IPS-15b (cell line): ENCODE results near the gene NPIPB8.
"Not testable (repeated sequence)": the region's sequence is repeated elsewhere in the genome, so short reads cannot be mapped to it uniquely, and the experiment has no call there.

Source experiments
- H3K27me3 ChIP-seq: one replicate; pipeline ENCODE4 v1.6.1; 2013; ENCODE audit warnings: low read length; ENCODE audit not compliant: control insufficient read depth, insufficient read depth
- H3K36me3 ChIP-seq: one replicate; pipeline ENCODE4 v1.6.1; 2013; ENCODE audit warnings: low read length; ENCODE audit not compliant: control insufficient read depth, insufficient read depth
- H3K4me1 ChIP-seq: one replicate; pipeline ENCODE4 v1.6.1; 2013; ENCODE audit warnings: mild to moderate bottlenecking, low read length; ENCODE audit not compliant: control insufficient read depth, insufficient read depth
- H3K4me3 ChIP-seq: one replicate; pipeline ENCODE4 v1.5.1; 2013; ENCODE audit warnings: low read depth, low read length
- H3K9ac ChIP-seq: one replicate; pipeline ENCODE4 v1.6.1; 2013; ENCODE audit warnings: low read depth, mild to moderate bottlenecking, low read length
- H3K9me3 ChIP-seq: one replicate; pipeline ENCODE4 v1.6.1; 2013; ENCODE audit warnings: mild to moderate bottlenecking, low read length; ENCODE audit not compliant: control insufficient read depth, insufficient read depth

NPIPB8 gene

DNA sequence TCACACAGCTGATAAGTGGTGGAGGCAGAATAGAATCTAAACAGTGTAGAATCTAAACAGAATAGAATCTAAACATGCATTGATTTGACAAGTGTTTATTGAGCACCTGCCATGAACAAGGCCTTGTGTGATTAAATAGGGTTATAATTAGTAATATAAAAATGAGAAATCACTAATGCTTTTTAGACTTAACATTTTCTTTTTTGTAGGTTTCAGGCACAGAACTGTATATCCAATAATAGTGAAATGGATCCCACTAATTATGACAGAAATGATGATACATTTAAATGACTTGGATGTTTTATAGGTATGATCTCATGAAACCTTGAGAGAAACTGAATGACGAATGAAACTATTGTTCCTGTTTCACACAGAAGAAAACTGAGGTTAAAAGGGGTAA is at the start of gene NPIPB8:
Gene NPIPB8 (plus strand): TSS at position 301 of the 400 bp plus-strand sequence. CDS start 296 bp downstream, outside the sequence.
- not testable (repeated sequence) for H3K4me3 ChIP-seq, H3K9me3 ChIP-seq, H3K9ac ChIP-seq, H3K4me1 ChIP-seq, H3K36me3 ChIP-seq, H3K27me3 ChIP-seq

DNA sequence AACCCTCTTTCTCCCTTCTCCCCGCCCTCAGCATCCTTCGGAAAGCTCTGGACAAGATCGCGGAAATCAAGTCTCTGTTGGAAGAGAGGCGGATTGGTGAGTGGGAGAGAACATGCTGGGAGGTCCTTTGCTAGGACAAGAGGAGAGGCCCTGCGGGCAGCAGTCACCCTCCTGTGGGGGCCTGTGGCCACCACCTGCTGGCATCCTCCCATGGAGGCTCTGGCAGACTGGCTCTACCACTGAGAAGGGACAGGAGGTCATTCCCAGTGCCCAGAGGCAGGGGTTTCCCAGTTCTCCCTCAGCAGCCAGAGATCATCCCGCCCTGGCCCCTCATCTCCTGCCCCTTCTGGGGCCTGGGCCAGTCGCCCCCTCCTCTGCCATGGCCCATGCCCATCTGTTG is 48.8 kb upstream of the NPIPB8 start:
- H3K9me3 ChIP-seq, result no peaks in the 10 kb centered on the region
- H3K4me3 ChIP-seq, result no peak overlapping the region
- no peaks in the 10 kb centered on the region for H3K27me3 ChIP-seq
- H3K9ac ChIP-seq, result no peak overlapping the region
- H3K36me3 ChIP-seq, result peaks cover 13% of the 10 kb centered on the region
- no peaks in the 10 kb centered on the region for H3K4me1 ChIP-seq

DNA sequence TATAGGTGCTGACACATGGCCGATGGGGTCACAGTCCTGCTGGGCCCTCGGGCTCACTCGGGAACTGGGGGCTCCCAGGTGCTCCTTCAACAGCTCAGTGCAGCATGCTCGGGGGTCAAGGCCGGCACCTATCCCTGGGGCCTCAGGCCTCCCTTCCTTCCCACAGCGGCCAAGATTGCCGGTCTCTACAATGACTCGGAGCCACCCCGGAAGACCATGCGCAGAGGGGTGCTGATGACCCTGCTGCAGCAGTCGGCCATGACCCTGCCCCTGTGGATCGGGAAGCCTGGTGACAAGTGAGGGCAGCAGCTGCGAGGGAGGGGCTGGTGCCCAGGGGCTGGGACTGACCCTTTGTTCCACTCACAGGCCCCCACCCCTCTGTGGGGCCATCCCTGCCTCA is 47.9 kb upstream of the NPIPB8 start:
- Histone ChIP-seq H3K36me3 (peaks cover 13% of the 10 kb centered on the region), H3K4me1 (no peaks in the 10 kb centered on the region), H3K9me3 (no peaks in the 10 kb centered on the region), H3K4me3 (no peak overlapping the region), H3K27me3 (no peaks in the 10 kb centered on the region), H3K9ac (no peak overlapping the region)

DNA sequence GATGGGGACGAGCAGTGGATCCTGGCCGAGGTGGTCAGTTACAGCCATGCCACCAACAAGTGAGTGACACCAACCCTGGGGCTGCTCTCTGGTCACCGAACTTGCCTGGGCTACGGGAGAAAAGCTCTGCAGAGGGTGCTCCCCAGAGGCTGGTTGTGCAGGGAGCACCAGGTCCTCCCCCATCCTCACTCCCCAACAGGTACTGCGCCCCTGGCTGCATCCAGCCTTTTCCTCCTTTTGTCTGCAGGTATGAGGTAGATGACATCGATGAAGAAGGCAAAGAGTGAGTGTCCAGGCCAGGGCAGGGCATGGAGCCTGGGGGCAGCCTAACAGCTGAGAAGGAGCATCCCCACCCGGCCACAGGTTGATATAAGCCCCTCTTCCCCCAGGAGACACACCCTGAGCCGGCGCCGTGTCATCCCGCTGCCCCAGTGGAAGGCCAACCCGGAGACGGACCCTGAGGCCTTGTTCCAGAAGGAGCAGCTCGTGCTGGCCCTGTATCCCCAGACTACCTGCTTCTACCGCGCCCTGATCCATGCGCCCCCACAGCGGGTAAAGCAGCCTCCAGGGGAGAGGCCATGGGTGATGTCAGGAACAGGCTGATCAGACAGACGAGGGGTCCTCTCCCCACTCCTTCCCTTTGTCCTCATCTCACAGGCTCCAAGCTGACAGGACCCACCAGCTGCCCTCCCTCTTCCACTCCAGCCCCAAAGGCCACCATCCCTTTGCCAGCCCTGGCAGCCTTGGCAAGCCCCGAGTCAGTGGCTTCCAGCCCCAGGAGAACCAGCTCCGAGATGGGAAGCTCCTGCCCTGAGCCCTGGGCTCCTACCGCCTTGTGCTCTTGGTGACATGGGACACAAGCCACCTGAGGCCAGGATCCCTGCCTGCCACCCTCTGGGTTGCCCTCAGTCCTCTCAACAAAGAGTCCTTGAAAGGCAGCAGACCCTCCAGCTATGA is 47.2 kb upstream of the NPIPB8 start:
- Histone ChIP-seq H3K27me3 (no peaks in the 10 kb centered on the region), H3K36me3 (peaks cover 13% of the 10 kb centered on the region), H3K4me3 (no peak overlapping the region), H3K4me1 (no peaks in the 10 kb centered on the region), H3K9me3 (no peaks in the 10 kb centered on the region), H3K9ac (no peak overlapping the region)

DNA sequence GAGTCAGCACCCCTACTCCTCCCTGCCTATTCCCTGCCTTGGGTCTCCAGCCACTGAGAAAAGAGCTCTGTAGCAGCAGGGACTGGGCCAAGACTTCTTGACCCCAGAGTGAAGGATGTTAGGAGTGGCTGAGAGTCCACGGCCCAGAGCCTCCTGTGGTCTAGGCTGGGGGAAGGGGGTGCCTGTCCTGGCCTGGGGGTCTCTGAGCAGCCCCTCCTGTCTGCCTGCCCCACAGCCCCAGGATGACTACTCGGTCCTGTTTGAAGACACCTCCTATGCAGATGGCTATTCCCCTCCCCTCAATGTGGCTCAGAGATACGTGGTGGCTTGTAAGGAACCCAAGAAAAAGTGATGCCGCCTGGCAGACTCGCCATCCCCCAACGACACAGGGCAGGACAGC is 46.5 kb upstream of the NPIPB8 start:
- no peaks in the 10 kb centered on the region for H3K4me1 ChIP-seq
- no peak overlapping the region for H3K4me3 ChIP-seq
- H3K9me3 ChIP-seq, result no peaks in the 10 kb centered on the region
- H3K27me3 ChIP-seq, result no peaks in the 10 kb centered on the region
- H3K9ac ChIP-seq, result no peak overlapping the region
- peaks cover 13% of the 10 kb centered on the region for H3K36me3 ChIP-seq

- no peaks in the 10 kb centered on the region for H3K27me3 ChIP-seq
These were observed 45.4 kb upstream of the NPIPB8 start for GRCh38 chr16:28592511-28592910.

DNA sequence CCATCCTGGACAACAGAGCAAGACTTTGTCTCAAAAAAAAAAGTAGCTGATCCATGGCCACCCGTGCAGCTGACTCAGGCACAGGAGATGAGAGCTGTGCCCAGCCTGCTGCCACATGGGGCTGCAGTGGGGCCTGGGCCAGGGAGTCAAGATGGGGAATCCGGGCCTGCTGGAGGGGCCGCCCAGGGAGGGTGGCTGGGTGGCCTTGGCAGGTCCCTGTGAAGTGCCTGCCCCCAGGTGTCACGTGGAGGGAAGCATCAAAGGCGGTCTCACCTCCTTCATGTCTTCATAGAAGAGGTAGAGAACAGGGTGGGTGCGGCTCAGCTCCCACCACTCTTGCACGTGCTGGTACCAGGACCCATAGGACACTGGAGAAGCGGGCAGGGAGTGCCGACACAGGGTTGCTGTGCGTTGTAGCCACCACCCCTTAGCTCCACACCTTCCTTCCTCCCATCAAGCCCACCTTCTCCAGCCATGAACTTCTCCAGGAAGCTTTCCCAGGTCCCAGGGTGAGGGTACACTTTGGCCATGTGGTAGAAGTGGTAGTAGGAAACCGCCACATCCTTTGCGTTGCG is 44.8 kb upstream of the NPIPB8 start:
- peaks cover 13% of the 10 kb centered on the region for H3K36me3 ChIP-seq
- H3K4me3 ChIP-seq, result no peak overlapping the region
- no peaks in the 10 kb centered on the region for H3K4me1 ChIP-seq
- H3K27me3 ChIP-seq, result no peaks in the 10 kb centered on the region
- no peak overlapping the region for H3K9ac ChIP-seq
- no peaks in the 10 kb centered on the region for H3K9me3 ChIP-seq

More at GRCh38 chr16:28592511-28592910, 45.4 kb upstream of the NPIPB8 start:
- Histone ChIP-seq H3K4me1 (no peaks in the 10 kb centered on the region), H3K9ac (no peak overlapping the region), H3K36me3 (peaks cover 13% of the 10 kb centered on the region), H3K9me3 (no peaks in the 10 kb centered on the region), H3K4me3 (no peak overlapping the region)

DNA sequence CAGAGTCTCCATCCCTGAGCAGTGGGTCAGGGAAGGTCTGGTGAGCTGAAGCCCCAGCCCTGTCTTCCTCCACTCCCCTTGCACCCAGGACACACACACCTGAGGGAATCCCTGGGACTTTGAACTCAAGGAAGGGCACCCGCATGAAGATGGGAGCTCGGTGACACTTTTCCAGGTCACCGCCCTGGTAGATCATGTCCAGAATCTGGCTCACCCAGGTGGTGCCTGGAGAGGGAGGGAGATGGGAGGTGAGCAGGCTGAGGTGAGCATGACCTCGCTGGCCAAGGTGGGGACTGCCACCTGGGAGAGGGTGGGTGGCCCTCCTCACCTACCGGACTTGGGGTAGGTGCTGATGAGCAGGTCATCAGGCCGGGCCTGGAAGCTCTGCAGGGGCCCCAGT is 42.4 kb upstream of the NPIPB8 start:
- H3K9me3 ChIP-seq, H3K36me3 ChIP-seq, H3K27me3 ChIP-seq, H3K4me3 ChIP-seq, H3K4me1 ChIP-seq, H3K9ac ChIP-seq: not testable (repeated sequence)

DNA sequence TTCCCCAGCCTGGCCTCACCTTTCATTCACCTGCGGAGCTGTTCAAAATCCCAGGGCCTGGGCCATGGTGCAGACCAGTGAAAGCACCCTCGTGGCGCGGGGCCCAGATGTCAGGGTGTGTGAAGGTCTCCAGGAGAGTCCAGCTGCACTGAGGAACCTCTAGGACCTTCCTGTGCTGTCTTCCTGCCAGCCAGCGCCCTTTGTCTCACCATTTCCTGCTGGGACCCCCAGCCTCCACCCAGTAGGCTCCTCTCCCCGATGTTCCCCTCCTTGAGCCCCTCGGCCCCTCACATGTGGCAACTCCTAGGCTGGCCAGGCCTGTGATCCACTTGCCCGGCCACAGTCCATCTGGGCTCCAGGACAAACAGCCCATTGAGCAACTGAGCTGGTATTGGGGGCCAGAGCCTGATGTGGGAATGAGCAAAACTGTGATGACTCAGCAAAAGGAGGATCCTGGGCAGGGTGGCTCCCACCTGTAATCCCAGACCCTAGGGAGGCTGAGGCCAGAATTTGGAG is 41.7 kb upstream of the NPIPB8 start:
- Histone ChIP-seq H3K27me3 (no peaks in the 10 kb centered on the region), H3K4me1 (no peaks in the 10 kb centered on the region), H3K36me3 (peaks cover under 1% of the 10 kb centered on the region), H3K9ac (no peak overlapping the region), H3K9me3 (no peaks in the 10 kb centered on the region), H3K4me3 (no peak overlapping the region)

DNA sequence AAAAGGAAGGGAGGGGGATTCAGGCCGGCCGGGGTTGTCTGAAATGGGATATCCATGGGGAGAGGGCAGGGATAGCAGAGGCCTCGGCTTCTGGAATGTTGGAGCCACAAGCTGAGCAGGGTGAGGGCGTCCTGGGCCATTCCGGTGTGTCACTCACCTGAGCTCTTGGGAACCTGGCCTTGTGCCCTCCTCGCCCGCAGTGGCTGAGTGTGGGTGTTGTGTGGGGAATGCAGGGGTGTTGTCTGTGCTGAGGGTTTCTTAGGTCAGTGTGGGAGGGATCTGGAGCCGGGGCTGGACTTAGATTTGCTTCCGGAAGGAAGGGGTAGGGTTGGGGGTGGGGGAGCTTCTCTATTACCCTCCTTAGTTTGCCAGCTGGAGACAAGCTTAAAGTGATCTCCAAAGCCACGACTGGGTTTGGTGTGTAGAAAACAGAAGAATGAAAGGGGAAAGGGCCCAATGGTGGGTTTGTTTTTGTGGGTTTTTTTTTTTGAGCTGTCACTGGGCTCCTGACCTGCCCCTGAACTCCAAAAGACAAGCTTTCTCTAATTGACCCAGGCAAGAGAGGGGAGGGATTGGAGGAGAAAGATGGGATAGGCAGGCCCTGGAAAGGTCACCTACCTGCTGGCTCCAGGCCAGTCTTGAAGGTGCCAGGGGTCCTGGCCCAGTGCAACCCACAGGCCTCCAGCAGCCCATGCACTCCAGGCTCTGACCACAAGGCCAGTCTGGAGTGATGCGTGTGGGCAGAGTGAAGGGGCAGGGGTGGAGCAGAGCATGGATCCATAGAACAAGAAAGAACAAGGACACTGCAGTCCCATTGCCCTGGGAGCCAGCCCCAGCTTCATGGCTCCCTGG is 40.8 kb upstream of the NPIPB8 start, which contains the start of gene SULT1A2:
Gene SULT1A2 (minus strand): TSS at position 211 of the 852 bp plus-strand sequence. CDS start 1,120 bp downstream, outside the sequence.
- Histone ChIP-seq H3K36me3 (no peaks in the 10 kb centered on the region), H3K9me3 (no peaks in the 10 kb centered on the region), H3K9ac (no peak within 1 kb of the TSS), H3K27me3 (no peaks in the 10 kb centered on the region), H3K4me1 (no peaks in the 10 kb centered on the region), H3K4me3 (no peak within 1 kb of the TSS)

DNA sequence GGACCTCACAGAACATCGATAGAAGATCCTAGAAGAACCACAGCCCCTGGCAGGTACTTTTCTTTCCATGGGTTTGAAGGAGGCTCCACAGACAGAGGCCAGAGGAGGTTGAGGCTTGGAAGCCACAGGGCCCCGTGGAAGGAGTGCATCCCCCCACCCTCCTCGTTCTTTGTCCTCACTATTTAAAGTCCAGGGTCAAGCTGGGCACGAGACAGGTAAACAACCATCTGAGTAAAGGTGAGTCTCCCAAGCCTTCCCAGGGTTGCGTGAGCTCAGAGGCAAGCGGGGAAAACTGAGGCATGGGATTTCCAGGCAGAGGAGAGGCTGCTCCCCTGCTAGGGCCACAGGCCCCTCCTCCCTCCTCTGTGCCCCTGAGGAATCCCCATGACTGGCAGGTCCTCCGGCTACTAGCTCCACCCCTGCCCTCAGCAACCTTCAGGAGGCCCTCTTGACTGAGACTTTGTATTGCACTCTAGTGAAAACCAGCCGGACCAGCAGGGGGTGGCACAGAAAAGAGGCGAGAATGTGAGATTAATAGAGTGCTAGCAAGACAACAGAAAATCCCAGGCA is 40.1 kb upstream of the NPIPB8 start:
- no peaks in the 10 kb centered on the region for H3K4me1 ChIP-seq
- H3K36me3 ChIP-seq, result no peaks in the 10 kb centered on the region
- H3K9ac ChIP-seq, result no peak overlapping the region
- no peaks in the 10 kb centered on the region for H3K9me3 ChIP-seq
- H3K27me3 ChIP-seq, result no peaks in the 10 kb centered on the region
- no peak overlapping the region for H3K4me3 ChIP-seq
